ENCODE measurements around the gene CSNK2B. TPM values are rescaled to one million over a fixed set of nuclear protein-coding genes. Genes with fewer than 3 reads are reported as not detected.

The CSNK2B gene
- total RNA-seq, 4 donors from 2014 or later, result 381 to 429 (median 403) TPM

DNA sequence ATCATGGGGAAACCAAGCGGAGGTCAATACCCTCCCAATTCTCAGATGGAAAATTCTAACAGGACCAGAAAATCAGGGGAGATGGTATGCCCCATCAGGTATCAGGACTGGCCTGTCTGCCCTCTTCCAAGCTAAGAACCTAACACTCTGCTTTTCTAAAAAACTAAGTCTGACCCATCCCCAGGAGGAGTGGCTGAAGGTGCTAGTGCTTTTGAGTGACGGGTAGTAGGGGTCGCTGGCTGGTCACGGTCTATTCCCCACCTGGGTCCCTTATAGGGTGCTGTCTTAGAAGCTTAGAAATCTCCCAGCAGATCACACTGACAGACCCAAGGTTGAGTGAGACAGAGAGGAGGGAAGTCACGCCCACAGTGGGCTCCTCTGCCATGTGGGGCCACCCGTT is 27.7 kb downstream of the CSNK2B start:
- Histone ChIP-seq H3K4me1 (no peaks in the 10 kb centered on the region), H3K36me3 (peaks cover 91% of the 10 kb centered on the region), H3K9me3 (no peaks in the 10 kb centered on the region), H3K27me3 (no peaks in the 10 kb centered on the region), H3K27ac (no peak overlapping the region), H3K4me3 (no peak overlapping the region)
- 87% methylated on average over 5 of the region's 6 CpGs for WGBS
- DNase-seq (ENCODE audit: low spot score in 2 of 2), result no peak
- TF ChIP-seq POLR2A (IDR thresholded peaks at IDR 0.05) (no peak), EP300 (IDR thresholded peaks at IDR 0.05) (no peak), POLR2AphosphoS5 (IDR thresholded peaks at IDR 0.05) (no peak)
- TF ChIP-seq, protein P1, sequence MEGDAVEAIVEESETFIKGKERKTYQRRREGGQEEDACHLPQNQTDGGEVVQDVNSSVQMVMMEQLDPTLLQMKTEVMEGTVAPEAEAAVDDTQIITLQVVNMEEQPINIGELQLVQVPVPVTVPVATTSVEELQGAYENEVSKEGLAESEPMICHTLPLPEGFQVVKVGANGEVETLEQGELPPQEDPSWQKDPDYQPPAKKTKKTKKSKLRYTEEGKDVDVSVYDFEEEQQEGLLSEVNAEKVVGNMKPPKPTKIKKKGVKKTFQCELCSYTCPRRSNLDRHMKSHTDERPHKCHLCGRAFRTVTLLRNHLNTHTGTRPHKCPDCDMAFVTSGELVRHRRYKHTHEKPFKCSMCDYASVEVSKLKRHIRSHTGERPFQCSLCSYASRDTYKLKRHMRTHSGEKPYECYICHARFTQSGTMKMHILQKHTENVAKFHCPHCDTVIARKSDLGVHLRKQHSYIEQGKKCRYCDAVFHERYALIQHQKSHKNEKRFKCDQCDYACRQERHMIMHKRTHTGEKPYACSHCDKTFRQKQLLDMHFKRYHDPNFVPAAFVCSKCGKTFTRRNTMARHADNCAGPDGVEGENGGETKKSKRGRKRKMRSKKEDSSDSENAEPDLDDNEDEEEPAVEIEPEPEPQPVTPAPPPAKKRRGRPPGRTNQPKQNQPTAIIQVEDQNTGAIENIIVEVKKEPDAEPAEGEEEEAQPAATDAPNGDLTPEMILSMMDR (IDR thresholded peaks at IDR 0.05), result no peak

DNA sequence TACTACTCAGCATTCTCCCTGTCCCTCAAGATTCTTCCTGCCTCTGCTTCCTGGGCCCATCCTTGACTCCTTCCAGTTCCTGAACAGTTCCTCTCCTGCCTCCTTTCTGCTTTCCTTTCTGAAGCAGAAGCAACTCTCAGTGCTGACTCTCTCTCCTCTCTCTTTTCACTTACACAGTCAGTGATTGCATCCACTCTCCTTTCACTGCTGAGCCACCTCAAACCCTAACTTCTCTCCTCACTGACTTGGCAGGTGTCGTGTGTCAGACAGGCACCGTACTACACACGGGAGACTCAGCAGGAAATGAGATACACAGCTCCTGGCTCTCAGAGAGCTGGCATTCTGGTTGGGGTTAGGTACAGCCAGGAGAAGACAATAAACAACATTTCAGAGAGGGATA is 31.7 kb downstream of the CSNK2B start:
- H3K4me3 ChIP-seq, result no peak overlapping the region
- peaks cover 15% of the 10 kb centered on the region for H3K4me1 ChIP-seq
- no peak overlapping the region for H3K27ac ChIP-seq
- TF ChIP-seq, protein P1 (IDR thresholded peaks at IDR 0.05), result no peak
- TF ChIP-seq EP300 (IDR thresholded peaks at IDR 0.05) (no peak), POLR2A (IDR thresholded peaks at IDR 0.05) (no peak), POLR2AphosphoS5 (IDR thresholded peaks at IDR 0.05) (no peak)
- no peaks in the 10 kb centered on the region for H3K9me3 ChIP-seq
- DNase-seq (ENCODE audit: low spot score in 2 of 2), result no peak
- peaks cover 62% of the 10 kb centered on the region for H3K36me3 ChIP-seq
- 28% methylated on average over 3 of the region's 3 CpGs for WGBS
- H3K27me3 ChIP-seq, result no peaks in the 10 kb centered on the region

DNA sequence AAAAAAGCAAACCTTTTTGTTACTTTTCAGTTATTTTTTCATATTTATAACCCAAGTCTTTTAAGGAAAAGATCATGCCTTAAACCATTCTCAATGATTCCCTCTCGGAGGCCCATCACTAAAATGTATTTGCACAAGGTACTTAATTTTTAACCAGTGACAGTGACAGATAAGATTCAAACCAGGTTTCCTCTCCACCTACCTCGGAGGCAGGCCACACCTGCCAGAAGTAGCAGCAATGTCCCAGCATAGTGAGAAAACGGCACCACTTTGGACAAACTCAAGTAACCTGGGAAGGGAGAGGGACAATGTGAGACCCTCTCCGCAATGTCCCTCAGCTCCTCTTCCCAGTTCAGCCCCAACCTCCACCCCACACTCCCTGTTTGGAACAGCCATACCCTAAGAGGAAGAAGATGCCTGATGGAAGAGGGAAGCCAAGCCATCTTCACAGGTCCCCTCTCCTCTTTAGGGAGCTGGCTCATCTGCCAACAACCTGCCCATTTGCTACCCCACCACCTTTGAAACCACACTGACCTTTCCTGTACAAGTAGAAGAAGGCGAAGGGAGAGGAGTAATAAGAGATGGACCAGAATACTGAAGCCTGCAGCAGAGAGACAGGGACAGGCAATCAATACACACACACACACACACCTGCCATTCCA is 35.0 kb downstream of the CSNK2B start:
- Histone ChIP-seq H3K27ac (no peak overlapping the region), H3K4me1 (peaks cover 20% of the 10 kb centered on the region), H3K4me3 (peak overlapping the region; percentile 69), H3K36me3 (peaks cover 30% of the 10 kb centered on the region), H3K27me3 (no peaks in the 10 kb centered on the region), H3K9me3 (no peaks in the 10 kb centered on the region)
- 86% methylated on average over 5 of the region's 5 CpGs for WGBS
- TF ChIP-seq, protein P1 (IDR thresholded peaks at IDR 0.05), result no peak
- TF ChIP-seq EP300 (IDR thresholded peaks at IDR 0.05) (no peak), POLR2AphosphoS5 (IDR thresholded peaks at IDR 0.05) (no peak), POLR2A (IDR thresholded peaks at IDR 0.05) (no peak)
- no peak for DNase-seq (ENCODE audit: low spot score in 2 of 2)

DNA sequence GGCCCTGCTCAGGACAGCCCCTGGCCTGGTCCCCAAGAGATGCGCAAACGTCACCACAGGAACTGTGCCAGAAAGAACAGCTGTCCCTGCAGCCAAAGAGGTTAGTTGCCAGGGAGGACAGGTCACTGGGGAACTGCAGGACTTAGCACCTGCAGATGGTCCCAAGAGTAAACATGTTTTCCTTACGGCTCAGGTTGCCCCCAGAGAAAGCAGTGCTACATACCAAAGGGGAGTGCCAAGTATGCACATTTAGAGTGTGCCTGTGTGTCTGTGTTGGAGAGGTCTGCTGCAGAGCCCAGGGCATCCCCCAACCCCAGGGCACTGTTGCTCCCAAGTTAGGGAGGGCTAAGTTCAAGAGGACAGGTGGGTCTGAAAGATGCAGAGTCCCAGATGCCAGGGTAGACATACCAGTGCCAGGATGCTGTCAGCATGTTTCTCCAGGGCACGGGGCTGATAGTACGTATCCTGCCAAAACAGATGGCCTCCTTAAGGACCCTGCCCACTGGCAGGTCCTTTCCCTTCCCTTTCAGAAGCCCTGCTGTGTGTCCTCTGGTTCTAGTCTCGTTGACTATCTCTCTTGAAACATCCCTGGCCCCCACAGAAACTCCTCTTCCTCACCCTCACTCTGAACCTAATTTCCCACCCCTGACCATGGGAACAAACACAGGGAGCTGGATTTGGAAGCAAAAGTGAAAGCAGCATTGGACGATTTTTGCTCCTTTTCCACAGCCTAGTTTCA is 36.0 kb downstream of the CSNK2B start:
- TF ChIP-seq POLR2AphosphoS5 (IDR thresholded peaks at IDR 0.05), result no peak
- no peak for TF ChIP-seq EP300 (IDR thresholded peaks at IDR 0.05)
- TF ChIP-seq, protein P1 (IDR thresholded peaks at IDR 0.05), result no peak
- no peak for TF ChIP-seq POLR2A (IDR thresholded peaks at IDR 0.05)
- peak overlapping the region; percentile 69 for H3K4me3 ChIP-seq

DNA sequence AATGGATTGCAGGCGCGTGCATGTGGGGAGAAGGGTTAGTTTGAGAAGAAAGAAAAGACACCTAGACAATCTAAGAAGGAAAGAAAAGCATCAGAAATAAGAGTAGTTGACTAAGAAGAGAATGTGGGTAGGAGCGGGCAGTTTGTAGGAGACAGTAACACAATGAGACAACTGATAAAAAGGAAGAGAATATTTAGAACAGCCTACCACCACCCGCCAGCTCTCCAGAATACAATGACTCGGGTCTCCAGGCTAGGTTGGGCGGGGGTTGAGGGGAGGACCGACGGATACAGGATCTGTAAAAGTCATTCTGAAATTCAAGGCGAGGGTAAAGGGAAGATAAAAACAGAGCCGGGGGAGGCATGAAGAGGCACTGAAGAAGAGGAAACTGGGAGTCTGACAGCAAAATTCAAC is 36.5 kb downstream of the CSNK2B start:
- no peak for DNase-seq (ENCODE audit: low spot score in 2 of 2)
- peak overlapping the region; percentile 96 for H3K27ac ChIP-seq
- peak overlapping the region; percentile 69 for H3K4me3 ChIP-seq
- no peaks in the 10 kb centered on the region for H3K27me3 ChIP-seq
- TF ChIP-seq POLR2A (IDR thresholded peaks at IDR 0.05), result no peak
- no peak for TF ChIP-seq POLR2AphosphoS5 (IDR thresholded peaks at IDR 0.05)
- TF ChIP-seq, protein P1 (IDR thresholded peaks at IDR 0.05), result no peak
- no peak for TF ChIP-seq EP300 (IDR thresholded peaks at IDR 0.05)
- H3K36me3 ChIP-seq, result peaks cover 15% of the 10 kb centered on the region
- H3K4me1 ChIP-seq, result peaks cover 20% of the 10 kb centered on the region
- under 1% methylated on average over 10 of the region's 10 CpGs for WGBS
- H3K9me3 ChIP-seq, result no peaks in the 10 kb centered on the region

More for the DNA sequence above, 36.0 kb downstream of the CSNK2B start:
- Histone ChIP-seq H3K27me3 (no peaks in the 10 kb centered on the region), H3K36me3 (peaks cover 20% of the 10 kb centered on the region), H3K27ac (peak overlapping the region; percentile 96), H3K9me3 (no peaks in the 10 kb centered on the region), H3K4me1 (peaks cover 20% of the 10 kb centered on the region)
- no peak for DNase-seq (ENCODE audit: low spot score in 2 of 2)
- 21% methylated on average over 7 of the region's 7 CpGs for WGBS

Data from suprapubic skin (tissue), 4 donors.